ENCODE data around the gene PRR13. TPM values are rescaled to one million over a fixed set of nuclear protein-coding genes. Genes with fewer than 3 reads are reported as not detected.

PRR13 gene
- total and polyA plus RNA-seq, 2 of the 8 experiments (the other 6 are each of a cell fraction or from before 2014, with no cell fraction given), result 82.9 to 185 TPM

DNA sequence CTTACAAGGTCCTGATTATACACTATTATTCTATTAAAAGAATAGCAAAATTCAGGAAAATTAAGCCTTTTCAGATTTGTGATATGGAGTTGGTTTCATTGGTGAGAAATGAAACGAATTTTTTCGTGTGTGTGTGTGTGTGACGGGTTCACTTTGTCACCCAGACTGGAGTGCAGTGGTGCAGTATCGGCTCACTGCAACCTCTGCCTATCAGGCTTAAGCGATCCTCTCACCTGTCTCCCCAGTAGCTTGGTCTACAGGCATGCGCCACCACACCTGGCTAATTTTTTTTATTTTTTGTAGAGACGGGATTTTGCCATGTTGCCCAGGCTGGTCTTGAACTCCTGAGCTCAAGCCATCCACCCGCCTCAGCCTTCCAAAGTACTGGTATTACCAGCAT is 20.1 kb downstream of the PRR13 start:
- Histone ChIP-seq H3K4me1 (replicated peaks in 1 of 4; ENCODE audit: control insufficient read depth in 3 of 4, insufficient read depth in 4 of 4, low read length in 3 of 4) (peaks cover 0 to 10% (median under 1%) of the 10 kb centered on the region in 4 experiments; a peak in 3 of 7 replicates), H2BK20ac (ENCODE audit: low read length) (no peak overlapping the region), H2BK15ac (ENCODE audit: low read length) (no peak overlapping the region), H2AK5ac (ENCODE audit: low read depth, low read length) (no peak overlapping the region), H3K4ac (replicated peaks; ENCODE audit: insufficient read length, low read depth, low read length) (no peak overlapping the region), H3K27ac (ENCODE audit: low read depth, low read length) (no peak overlapping the region), H2BK120ac (replicated peaks; ENCODE audit: low read depth, low read length) (no peak overlapping the region), H3K79me2 (ENCODE audit: control insufficient read depth in 1 of 2, insufficient read depth in 2 of 2, low read length in 2 of 2) (peaks cover 8 to 88% of the 10 kb centered on the region in 2 experiments), H4K20me1 (replicated peaks in 1 of 2; ENCODE audit: control insufficient read depth in 1 of 2, insufficient read depth in 2 of 2, low read length in 2 of 2) (peaks cover 35 to 47% of the 10 kb centered on the region in 2 experiments), H3K9ac (replicated peaks in 1 of 4; ENCODE audit: extremely low read depth in 1 of 4, low read depth in 3 of 4, low read length in 3 of 4) (no peak overlapping the region), H4K5ac (ENCODE audit: insufficient read length, low read depth, low read length) (no peak overlapping the region), H3K56ac (replicated peaks; ENCODE audit: insufficient read length, low read depth, low read length) (no peak overlapping the region), H3K23ac (ENCODE audit: insufficient read length) (no peak overlapping the region), H2AFZ (ENCODE audit: low read length) (no peak overlapping the region), H3K27me3 (replicated peaks in 1 of 4; ENCODE audit: control insufficient read depth in 3 of 4, extremely low read depth in 1 of 4, insufficient read depth in 3 of 4, low read length in 3 of 4) (no peaks in the 10 kb centered on the region), H3K9me3 (ENCODE audit: insufficient read depth in 2 of 2, low read depth in 1 of 2, low read length in 1 of 2) (no peaks in the 10 kb centered on the region), H4K91ac (replicated peaks; ENCODE audit: insufficient read length, low read length) (no peak overlapping the region), H3K79me1 (ENCODE audit: low read depth, low read length) (peaks cover 4% of the 10 kb centered on the region), H3K18ac (ENCODE audit: extremely low read depth, low read length) (no peak overlapping the region), H2BK5ac (ENCODE audit: low read depth, low read length) (no peak overlapping the region), H3K23me2 (ENCODE audit: low read depth, low read length) (no peaks in the 10 kb centered on the region; the same call in 1 of the 2 replicates), H3K4me3 (ENCODE audit: extremely low read depth in 1 of 4, insufficient read depth in 2 of 4, low read depth in 3 of 4, low read length in 4 of 4) (no peak overlapping the region), H3K4me2 (ENCODE audit: insufficient read depth in 1 of 2, low read depth in 2 of 2, low read length in 2 of 2) (no peak overlapping the region), H2BK12ac (ENCODE audit: low read depth, low read length) (no peak overlapping the region), H3K36me3 (ENCODE audit: control insufficient read depth in 2 of 4, insufficient read depth in 4 of 4, low read length in 3 of 4) (peaks cover 85 to 100% (median 94%) of the 10 kb centered on the region in 4 experiments), H3K14ac (ENCODE audit: insufficient read length) (no peak overlapping the region), H4K8ac (ENCODE audit: extremely low read depth, insufficient read depth, low read length) (no peak overlapping the region)
- DNase-seq (ENCODE audit: low read depth in 1 of 2, low spot score in 2 of 2) (no peak), FAIRE-seq (no peak)
- 87 to 100% methylated on average over 2 to 8 of the region's 8 CpGs for WGBS, 2 experiments (ENCODE audit: extremely low coverage in 1 of 2, insufficient coverage in 1 of 2, insufficient read length in 1 of 2, insufficient replicate concordance in 2 of 2, low coverage in 1 of 2, low lambda C conversion rate in 2 of 2, missing lambda C conversion rate in 1 of 2)
- ChIA-PET CTCF (ENCODE audit: partially characterized antibody) (interaction anchor here (0.7 to 6.4 kb wide), 4 partner anchors 9 to 44 kb away, joined by 3 to 57 read pairs (median 6); no protein-coding TSS in a partner anchor), POLR2A (ENCODE audit: partially characterized antibody) (interaction anchor here (0.6 to 67.0 kb wide), 6 partner anchors 6 to 140 kb away, joined by 3 to 3397 read pairs (median 6); partner anchors contain the start of genes AAAS, MAP3K12, NPFF and PCBP2)
- TF ChIP-seq MAFK (IDR thresholded peaks at IDR 0.05; ENCODE audit: low read depth, low read length), result no peak
- no peak for TF ChIP-seq RXRA (IDR thresholded peaks at IDR 0.05; ENCODE audit: insufficient read depth, low read depth, low read length)
- TF ChIP-seq POLR2AphosphoS5 (IDR thresholded peaks at IDR 0.05; ENCODE audit: low read depth, low read length), result peak; percentile 57; the same call in 1 of the 2 replicates
- TF ChIP-seq POLR2A (IDR thresholded peaks at IDR 0.05; ENCODE audit: control extremely low read depth in 1 of 2, low read depth in 2 of 2, low read length in 2 of 2), result 0 out of 3 replicates have a peak, but pooled peaks of 1 of the 2 experiments have one; percentile 6
